GM06990 (cell line): ENCODE results near the gene RFX1.

Experiments
- DNase-seq: peaks from one replicate; pipeline ENCODE4 v3.0.0-alpha.2; 2011; ENCODE audit not compliant: insufficient read length; ENCODE audit errors: extremely low read depth
- H3K27me3 ChIP-seq: replicated peaks from 2 replicates; pipeline ENCODE4 v1.6.0; 2011; ENCODE audit warnings: low read length; ENCODE audit not compliant: control insufficient read depth, insufficient read depth
- H3K36me3 ChIP-seq: 2 replicates; pipeline ENCODE4 v1.5.1; 2011; ENCODE audit warnings: low read length; ENCODE audit not compliant: control insufficient read depth, insufficient read depth
- H3K4me3 ChIP-seq: replicated peaks from 2 replicates; pipeline ENCODE4 v1.5.1; 2011; ENCODE audit warnings: low read depth, mild to moderate bottlenecking, control low read depth, low read length
- CTCF ChIP-seq: IDR thresholded peaks from 2 replicates; pipeline ENCODE4 v1.5.1; 2011; ENCODE audit warnings: low read length, control low read depth, mild to moderate bottlenecking, inconsistent platforms; ENCODE audit not compliant: insufficient read depth, poor library complexity, severe bottlenecking

The RFX1 gene

GRCh38 chr19:13931391-13932148, 74.5 kb downstream of the RFX1 start:
- DNase-seq = no peak
- no peak for TF ChIP-seq CTCF
- Histone ChIP-seq H3K4me3 (no peak overlapping the region), H3K36me3 (peaks cover 8% of the 10 kb centered on the region), H3K27me3 (no peaks in the 10 kb centered on the region; the same call in 1 of the 2 replicates)

GRCh38 chr19:13930402-13930801, 75.7 kb downstream of the RFX1 start:
- H3K36me3 ChIP-seq = peaks cover 9% of the 10 kb centered on the region
- TF ChIP-seq CTCF = no peak
- DNase-seq = no peak
- H3K27me3 ChIP-seq = no peaks in the 10 kb centered on the region; the same call in 1 of the 2 replicates
- H3K4me3 ChIP-seq = no peak overlapping the region

- no peak for TF ChIP-seq CTCF
- DNase-seq = no peak
- H3K36me3 ChIP-seq = peaks cover 9% of the 10 kb centered on the region
- no peaks in the 10 kb centered on the region; the same call in 1 of the 2 replicates for H3K27me3 ChIP-seq
- no peak overlapping the region for H3K4me3 ChIP-seq
Observed at GRCh38 chr19:13929956-13930355, 76.2 kb downstream of the RFX1 start.

- Histone ChIP-seq H3K4me3 (no peak overlapping the region), H3K27me3 (no peaks in the 10 kb centered on the region), H3K36me3 (peaks cover 11% of the 10 kb centered on the region)
- TF ChIP-seq CTCF = no peak
- DNase-seq = no peak
Observed at GRCh38 chr19:13929340-13929739, 76.8 kb downstream of the RFX1 start.

GRCh38 chr19:13926715-13927114, 79.4 kb downstream of the RFX1 start:
- Histone ChIP-seq H3K27me3 (no peaks in the 10 kb centered on the region), H3K4me3 (no peak overlapping the region), H3K36me3 (peaks cover 17% of the 10 kb centered on the region)
- TF ChIP-seq CTCF = no peak
- no peak for DNase-seq
